Motor neuron (in vitro differentiated cells): ENCODE measurements around the gene ZNF236. TPM values are rescaled to one million over a fixed set of nuclear protein-coding genes. Genes with fewer than 3 reads are reported as not detected.
A peak's percentile ranks its signal among the peaks of the same experiment; 100 is the strongest.
"Not testable (repeated sequence)": the region's sequence is repeated elsewhere in the genome, so short reads cannot be mapped to it uniquely, and the experiment has no call there.

Experiments used
- ATAC-seq, 8 experiments: fragments of 200-7000 bp; cut with Tn5 transposase; replicated peaks in 6 of 8; 2 replicates each; pipeline ENCODE4 v1.8.0; 2021; ENCODE audit warnings: mild to moderate bottlenecking in 8 of 8, moderate library complexity in 8 of 8
- H3K27ac ChIP-seq, 2 donors: fragments of 250-450 bp; sonication (Bioruptor Pico); 2 replicates each; pipeline ENCODE4 v1.9.0; 2021; ENCODE audit warnings: antibody characterized with exemption in 2 of 2, mild to moderate bottlenecking in 2 of 2, moderate library complexity in 1 of 2
- H3K4me1 ChIP-seq, 2 donors: fragments of 250-450 bp; sonication (Bioruptor Pico); replicated peaks in 1 of 2; 2 replicates each; pipeline ENCODE4 v1.6.1; 2021; ENCODE audit warnings: antibody characterized with exemption in 2 of 2, mild to moderate bottlenecking in 2 of 2, moderate library complexity in 1 of 2
- H3K4me3 ChIP-seq, 5 donors: fragments of 250-450 bp; sonication (Bioruptor Pico); 2 replicates each; pipeline ENCODE4 v1.9.0; 2021; ENCODE audit warnings: antibody characterized with exemption in 5 of 5, mild to moderate bottlenecking in 5 of 5, moderate library complexity in 4 of 5
- WGBS, 10 experiments: fragments of 450-650 bp; shearing (Covaris generic); methylation state at CpG; one replicate each; pipeline ENCODE4 v1.0.0; 2022; 5-methylcytosine and 5-hydroxymethylcytosine counted together
- in situ Hi-C, 9 experiments: fragments of 400-800 bp; cut with MboI; loops; one replicate each; pipeline ENCODE4 v1.15.0; 2021; ENCODE audit warnings: low sequenced_read_pairs in 9 of 9, low pct_unique_long_range_greater_than_20kb in 2 of 9; ENCODE audit not compliant: unreplicated experiment in 9 of 9
- total RNA-seq, 8 experiments: library from RNA; unstranded; fragments of 300-600 nt; gene quantifications; 2 replicates each; pipeline versions ENCODE4 v1.2.3 to v1.2.4, GENCODE V29; 2022

Gene ZNF236
- total RNA-seq, 8 experiments from 2014 or later = 4.2 to 18.7 (median 11.0) TPM

DNA sequence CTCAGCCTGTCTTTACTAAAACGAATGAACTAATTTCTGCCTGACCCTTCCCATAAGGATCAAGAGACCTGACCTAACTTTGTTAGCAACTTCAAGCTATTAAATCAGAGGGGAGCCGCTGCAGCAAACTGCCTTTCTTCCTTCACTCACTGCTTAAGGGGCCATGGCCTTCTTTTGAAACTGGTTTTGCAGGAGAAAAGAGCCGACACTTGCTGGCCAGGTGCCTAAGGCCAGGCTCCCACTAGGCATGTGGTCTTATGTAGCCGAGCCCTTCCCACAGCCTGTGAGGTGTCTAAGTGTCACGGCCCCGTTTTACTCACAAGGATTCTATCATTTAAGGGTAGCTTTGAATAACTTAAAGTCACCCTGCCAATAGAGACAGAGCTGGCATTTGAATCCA, 130.8 kb downstream of the ZNF236 start:
- Histone ChIP-seq H3K4me1 (no peaks in the 10 kb centered on the region), H3K4me3 (no peak overlapping the region), H3K27ac (no peak overlapping the region)
- in situ Hi-C loops = no loop called here
- WGBS, 10 experiments = 14 to 100% (median 57%) methylated on average over 1 to 5 of the region's 6 CpGs; no CpG with 5 or more reads in 2 of the 10 experiments
- ATAC-seq = peak in 1 of 8 experiments; percentile 10

DNA sequence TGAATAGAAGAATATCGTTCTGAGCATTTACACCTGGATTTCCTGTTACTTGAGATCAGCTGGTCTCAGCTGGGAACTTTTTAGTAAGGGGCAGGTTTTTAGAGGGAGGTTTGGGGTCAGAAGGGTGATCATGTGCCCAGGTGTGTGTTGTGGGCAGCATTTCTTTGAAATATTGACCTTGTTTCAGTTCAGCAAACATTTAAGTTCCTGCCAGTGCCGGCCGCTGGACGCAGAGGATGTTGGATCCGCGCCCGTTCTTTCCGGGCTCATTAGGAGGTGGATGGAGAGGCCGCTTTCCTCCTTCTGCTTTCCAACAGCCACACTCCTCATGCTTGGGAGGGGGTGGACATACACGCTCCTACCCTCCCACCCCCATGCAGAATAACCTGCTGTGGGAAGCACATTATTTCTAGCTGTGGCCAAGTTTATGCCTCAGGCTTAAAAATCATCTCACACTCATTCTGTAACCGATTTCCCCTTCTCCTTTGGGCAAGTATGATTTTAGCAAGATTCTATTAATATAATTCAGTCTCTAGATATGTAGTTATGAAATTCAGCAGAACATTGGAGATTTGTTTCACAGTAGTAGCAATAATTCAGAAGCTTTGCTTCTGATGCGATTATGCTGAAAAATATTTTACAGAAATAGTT, 131.4 kb downstream of the ZNF236 start:
- in situ Hi-C loops = no loop called here
- peak in 1 of 8 experiments; percentile 59 for ATAC-seq
- WGBS, 10 experiments = 80 to 100% (median 93%) methylated on average over 2 to 11 of the region's 12 CpGs; no CpG with 5 or more reads in 1 of the 10 experiments
- Histone ChIP-seq H3K27ac (no peak overlapping the region), H3K4me3 (no peak overlapping the region), H3K4me1 (no peaks in the 10 kb centered on the region)

DNA sequence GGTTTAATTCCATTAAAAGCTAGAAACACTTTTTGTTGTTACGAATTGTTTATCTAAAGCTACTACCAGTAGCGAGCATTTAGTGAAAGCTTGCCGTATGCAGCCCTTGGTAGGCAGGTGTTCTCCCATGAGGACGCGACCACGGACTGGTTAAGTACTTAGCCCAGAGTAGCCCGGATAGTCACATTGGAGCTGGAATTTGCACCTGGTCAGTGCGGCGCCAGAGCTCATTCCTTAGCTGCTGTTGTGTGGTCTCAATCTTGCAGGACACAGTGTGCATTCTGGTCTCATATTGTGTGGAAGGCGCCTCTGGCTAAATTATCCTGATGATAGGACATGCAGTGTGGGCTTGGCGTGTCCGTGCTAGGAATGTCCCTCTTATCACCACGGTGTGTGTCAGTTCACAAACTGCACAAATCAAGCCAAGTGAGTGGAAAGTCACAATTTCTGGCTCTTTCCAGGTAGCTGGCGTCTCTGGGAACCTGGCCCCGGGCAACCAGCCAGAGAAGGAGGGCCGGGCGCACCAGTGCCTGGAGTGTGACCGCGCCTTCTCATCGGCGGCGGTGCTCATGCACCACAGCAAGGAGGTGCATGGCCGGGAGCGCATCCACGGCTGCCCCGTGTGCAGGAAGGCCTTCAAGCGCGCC, 133.3 kb downstream of the ZNF236 start:
- no peak overlapping the region for H3K4me3 ChIP-seq
- no peak for ATAC-seq
- H3K27ac ChIP-seq = no peak overlapping the region
- H3K4me1 ChIP-seq = no peaks in the 10 kb centered on the region
- 97 to 100% (median 100%) methylated on average over 1 to 12 of the region's 28 CpGs; no CpG with 5 or more reads in 3 of the 10 experiments for WGBS, 10 experiments
- in situ Hi-C loops = no loop called here

DNA sequence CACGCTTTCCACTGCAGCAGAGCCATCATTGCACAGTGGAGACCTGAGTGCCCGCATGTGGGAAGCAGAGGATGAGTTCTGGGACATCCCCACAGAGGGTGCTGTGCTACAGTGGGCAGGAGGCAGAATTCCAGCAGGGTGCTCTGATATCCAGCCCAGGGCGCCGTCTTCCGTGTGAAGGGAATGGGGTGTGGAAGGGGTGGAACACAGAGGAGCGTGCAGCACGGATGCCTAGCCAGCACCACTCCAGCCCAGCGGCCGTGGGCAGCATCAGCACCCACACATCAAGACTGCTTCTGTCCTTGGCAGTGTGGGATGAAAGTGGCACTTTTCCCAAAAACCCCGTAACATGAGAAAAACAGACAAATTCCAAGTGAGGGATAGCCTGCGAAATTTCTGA, 134.3 kb downstream of the ZNF236 start:
- in situ Hi-C loops = no loop called here
- no peak overlapping the region for H3K4me3 ChIP-seq
- no peak overlapping the region for H3K27ac ChIP-seq

DNA sequence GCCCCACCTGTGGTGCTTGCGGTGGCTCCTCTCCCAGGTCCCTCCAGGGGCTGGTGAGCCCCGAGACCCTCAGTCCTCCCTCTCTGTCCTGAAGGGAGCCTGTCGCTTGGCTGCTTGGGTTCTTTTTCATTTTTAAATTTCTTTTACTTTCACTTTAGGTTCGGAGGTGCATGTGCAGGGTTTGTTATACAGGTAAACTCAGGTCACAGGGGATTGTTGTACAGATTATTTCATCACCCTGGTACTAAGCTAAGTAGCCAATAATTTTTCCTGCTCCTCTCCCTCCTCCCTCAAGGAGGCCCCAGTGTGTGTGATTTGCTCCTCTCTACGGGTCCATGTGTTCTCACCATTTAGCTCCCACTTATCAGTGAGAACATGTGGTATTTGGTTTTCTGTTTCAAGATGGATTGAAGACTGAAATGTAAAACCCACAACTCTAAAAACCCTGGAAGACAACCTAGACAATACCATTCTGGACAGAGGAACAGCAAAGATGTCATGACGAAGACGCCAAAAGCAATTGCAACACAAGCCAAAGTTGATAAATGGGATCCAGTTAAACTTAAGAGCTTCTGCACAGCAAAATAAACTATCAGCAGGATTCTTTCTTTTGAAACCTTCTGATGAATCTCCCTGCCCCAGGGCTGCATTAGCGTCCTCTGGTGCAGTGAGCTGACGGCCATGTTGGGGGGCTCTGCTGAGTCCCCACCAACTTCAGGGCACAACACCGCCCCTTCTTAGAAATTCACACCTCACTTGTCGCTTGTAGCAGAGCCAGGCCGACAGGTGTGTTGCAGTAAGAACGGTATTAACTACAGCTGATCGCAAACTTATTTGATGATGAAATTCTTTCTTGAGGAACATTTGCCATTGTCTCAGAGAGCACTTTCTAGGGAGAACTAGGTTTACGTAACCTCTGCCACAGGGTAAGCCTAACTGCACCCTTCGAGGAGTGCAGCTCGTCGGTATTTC, 135.3 kb downstream of the ZNF236 start:
- Histone ChIP-seq H3K4me1 (no peaks in the 10 kb centered on the region), H3K27ac (no peak overlapping the region), H3K4me3 (no peak overlapping the region)
- ATAC-seq = no peak
- in situ Hi-C loops = no loop called here
- WGBS, 10 experiments = 81 to 97% (median 94%) methylated on average over 4 to 10 of the region's 18 CpGs; no CpG with 5 or more reads in 1 of the 10 experiments

More for the DNA sequence above, 134.3 kb downstream of the ZNF236 start:
- H3K4me1 ChIP-seq = no peaks in the 10 kb centered on the region
- no peak for ATAC-seq
- 80 to 100% (median 89%) methylated on average over 1 to 4 of the region's 11 CpGs; no CpG with 5 or more reads in 4 of the 10 experiments for WGBS, 10 experiments

DNA sequence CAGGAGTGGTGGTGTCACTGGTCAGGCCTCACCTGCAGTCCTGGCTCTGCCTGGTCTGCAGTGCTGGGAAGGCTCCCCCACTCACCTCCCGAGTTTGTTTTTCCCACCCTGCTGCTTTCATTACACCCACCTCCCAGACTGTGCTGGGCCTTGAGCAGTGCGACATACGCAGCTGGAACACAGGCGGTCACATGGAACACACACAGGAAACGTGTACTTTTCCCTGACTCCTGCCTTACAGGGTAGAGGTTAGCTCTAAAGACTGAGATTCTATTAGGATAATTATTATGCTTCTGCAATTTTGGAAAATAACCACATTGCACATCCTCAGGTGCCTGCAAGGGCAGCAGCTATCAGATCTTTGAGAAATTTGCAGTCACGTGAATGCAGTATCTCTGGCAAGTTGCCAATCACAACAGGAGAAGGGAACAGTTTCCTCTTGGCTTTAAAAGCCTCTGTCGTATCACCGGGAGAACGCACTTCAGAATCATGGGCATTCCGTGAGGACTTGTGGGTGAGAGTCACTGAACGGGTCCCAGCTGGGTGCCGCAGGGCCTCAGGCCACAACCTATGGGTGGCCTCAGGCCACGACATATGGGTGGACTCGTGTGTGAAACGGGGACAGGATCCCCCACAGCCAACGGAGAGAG, 136.5 kb downstream of the ZNF236 start:
- in situ Hi-C loops = no loop called here
- no peak for ATAC-seq
- 60 to 90% (median 80%) methylated on average over 1 to 12 of the region's 16 CpGs; no CpG with 5 or more reads in 2 of the 10 experiments for WGBS, 10 experiments

DNA sequence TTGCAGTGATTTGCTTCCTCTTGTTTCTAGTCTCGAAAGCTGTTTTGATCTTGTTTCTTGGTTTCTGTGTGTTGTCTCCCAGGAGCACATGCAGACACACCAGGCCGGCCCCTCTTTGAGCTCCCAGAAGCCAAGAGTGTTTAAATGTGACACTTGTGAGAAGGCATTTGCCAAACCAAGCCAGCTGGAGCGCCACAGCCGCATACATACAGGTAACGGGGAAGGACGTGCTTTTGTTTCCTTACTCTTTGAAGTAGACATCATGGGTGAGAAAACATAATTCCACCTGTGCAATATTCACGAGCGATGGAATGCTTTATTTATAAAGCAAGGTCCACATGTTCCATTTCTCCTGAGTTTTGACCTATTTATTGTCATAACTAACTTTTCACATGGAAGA, 137.2 kb downstream of the ZNF236 start:
- Histone ChIP-seq H3K4me3 (no peak overlapping the region), H3K4me1 (no peaks in the 10 kb centered on the region), H3K27ac (no peak overlapping the region)
- in situ Hi-C loops = no loop called here
- ATAC-seq = no peak
- 88 to 100% (median 93%) methylated on average over 2 to 8 of the region's 8 CpGs; no CpG with 5 or more reads in 1 of the 10 experiments for WGBS, 10 experiments

More for the DNA sequence above, 136.5 kb downstream of the ZNF236 start:
- Histone ChIP-seq H3K4me1 (no peaks in the 10 kb centered on the region), H3K4me3 (no peak overlapping the region), H3K27ac (no peak overlapping the region)

DNA sequence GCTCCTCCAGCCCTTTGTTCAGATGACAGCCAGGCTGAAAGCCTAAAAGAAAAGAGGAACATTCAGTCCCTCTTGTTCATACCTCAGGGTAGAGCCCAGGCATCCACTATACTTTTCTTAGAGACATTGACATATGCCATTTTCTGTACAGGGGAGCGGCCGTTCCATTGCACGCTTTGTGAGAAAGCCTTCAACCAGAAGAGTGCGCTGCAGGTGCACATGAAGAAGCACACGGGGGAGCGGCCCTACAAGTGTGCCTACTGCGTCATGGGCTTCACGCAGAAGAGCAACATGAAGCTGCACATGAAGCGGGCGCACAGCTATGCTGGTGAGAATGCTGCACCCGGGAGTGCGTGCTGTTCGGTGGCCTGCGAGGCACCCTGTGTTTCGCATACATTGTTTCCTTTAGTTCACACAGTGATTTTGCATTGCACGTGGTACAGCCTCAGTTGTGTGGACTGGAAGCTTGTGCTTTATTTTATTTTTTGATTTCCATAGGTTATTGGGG, 138.2 kb downstream of the ZNF236 start:
- H3K4me1 ChIP-seq = no peaks in the 10 kb centered on the region
- WGBS, 10 experiments = 91 to 100% (median 95%) methylated on average over 1 to 11 of the region's 16 CpGs; no CpG with 5 or more reads in 3 of the 10 experiments
- ATAC-seq = no peak
- H3K27ac ChIP-seq = no peak overlapping the region
- in situ Hi-C loops = no loop called here
- H3K4me3 ChIP-seq = no peak overlapping the region

DNA sequence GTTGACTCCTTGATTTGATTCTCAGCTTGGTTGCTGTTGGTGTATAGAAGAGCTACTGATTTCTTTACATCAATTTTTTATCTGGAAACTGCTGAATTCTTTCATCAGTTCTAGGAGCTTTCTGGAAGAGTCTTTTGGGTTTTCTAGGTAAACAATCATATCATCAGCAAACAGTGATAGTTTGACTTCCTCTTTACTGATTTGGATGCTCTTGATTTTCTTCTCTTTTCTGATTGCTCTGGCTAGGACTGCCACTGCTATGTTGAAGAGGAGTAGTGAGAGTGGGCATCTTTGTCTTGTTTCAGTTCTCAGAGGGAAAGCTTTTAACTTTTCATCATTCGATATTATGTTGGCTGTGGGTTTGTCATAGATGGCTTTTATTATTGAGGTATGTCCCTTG, 140.5 kb downstream of the ZNF236 start:
- in situ Hi-C loops = no loop called here
- H3K4me1 ChIP-seq = no peaks in the 10 kb centered on the region
- ATAC-seq = no peak
- no peak overlapping the region for H3K27ac ChIP-seq
- 40 to 100% (median 89%) methylated on average over 1 of the region's 1 CpG; no CpG with 5 or more reads in 3 of the 10 experiments for WGBS, 10 experiments
- no peak overlapping the region for H3K4me3 ChIP-seq

DNA sequence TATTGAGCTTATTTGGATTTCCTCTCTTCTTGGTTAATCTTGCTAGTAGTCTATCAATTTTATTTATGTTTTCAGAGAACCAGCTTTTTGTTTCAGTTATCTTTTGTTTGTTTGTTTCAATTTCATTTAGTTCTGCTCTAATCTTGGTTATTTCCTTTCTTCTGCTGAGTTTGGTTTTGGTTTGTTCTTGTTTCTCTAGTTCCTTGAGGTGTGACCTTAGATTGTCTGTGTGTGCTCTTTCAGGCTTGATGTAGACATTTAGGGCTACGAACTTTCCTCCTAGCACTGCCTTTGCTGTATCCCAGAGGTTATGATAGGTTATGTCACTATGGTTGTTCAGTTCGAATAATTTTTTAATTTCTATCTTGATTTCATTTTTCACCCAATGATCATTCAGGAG, 141.6 kb downstream of the ZNF236 start:
- no peak overlapping the region for H3K4me3 ChIP-seq
- no peak overlapping the region for H3K27ac ChIP-seq
- ATAC-seq = no peak
- no peaks in the 10 kb centered on the region for H3K4me1 ChIP-seq
- WGBS, 10 experiments = 79 to 100% (median 90%) methylated on average over 1 to 2 of the region's 2 CpGs; no CpG with 5 or more reads in 1 of the 10 experiments
- in situ Hi-C loops = no loop called here

DNA sequence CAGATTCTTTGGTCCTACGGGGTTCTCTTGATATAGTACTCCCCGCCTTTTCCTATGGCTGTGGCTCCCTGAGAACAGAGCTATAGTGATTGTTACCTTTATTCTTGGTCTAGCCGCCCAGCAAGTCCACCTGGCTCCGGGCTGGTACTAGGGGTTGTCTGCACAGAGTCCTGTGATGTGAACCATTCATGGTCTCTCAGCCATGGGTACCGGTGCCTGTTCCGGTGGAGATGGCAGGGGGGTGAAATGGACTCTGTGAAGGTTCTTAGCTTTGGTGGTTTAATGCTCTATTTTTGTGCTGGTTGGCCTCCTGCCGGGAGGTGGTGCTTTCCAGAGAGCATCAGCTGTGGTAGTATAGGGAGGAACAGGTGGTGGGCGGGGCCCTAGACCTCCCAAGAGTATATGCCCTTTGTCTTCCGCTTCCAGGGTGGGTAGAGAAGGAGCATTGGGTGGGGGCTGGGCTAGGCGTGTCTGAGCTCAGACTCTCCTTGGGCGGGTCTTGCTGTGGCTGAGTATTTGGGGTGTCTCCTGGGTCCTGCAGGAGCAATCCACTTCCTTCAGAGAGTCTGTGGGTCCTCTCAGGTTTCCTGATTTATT, 143.3 kb downstream of the ZNF236 start:
- 81 to 100% (median 100%) methylated on average over 2 to 7 of the region's 11 CpGs; no CpG with 5 or more reads in 1 of the 10 experiments for WGBS, 10 experiments
- in situ Hi-C loops, H3K27ac ChIP-seq, H3K4me1 ChIP-seq, H3K4me3 ChIP-seq: not testable (repeated sequence)
- ATAC-seq = peak in 1 of 8 experiments; percentile 70

DNA sequence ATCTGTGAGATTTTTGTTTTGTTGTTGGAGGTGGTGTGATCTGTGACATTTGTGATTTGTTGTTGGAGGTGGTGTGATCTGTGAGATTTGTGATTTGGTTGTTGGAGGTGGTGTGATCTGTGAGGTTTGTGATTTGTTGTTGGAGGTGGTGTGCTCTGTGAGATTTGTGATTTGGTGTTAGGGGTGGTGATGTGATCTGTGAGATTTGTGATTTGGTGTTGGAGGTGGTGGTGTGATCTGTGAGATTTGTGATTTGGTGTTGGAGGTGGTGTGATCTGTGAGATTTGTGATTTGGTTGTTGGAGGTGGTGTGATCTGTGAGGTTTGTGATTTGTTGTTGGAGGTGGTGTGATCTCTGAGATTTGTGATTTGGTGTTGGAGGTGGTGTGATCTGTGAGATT, 144.9 kb downstream of the ZNF236 start:
- ATAC-seq, H3K27ac ChIP-seq, H3K4me1 ChIP-seq, H3K4me3 ChIP-seq, in situ Hi-C loops: not testable (repeated sequence)
